Activated CD4-positive, CD25-positive, alpha-beta regulatory T cell treated with anti-CD3 and anti-CD28 coated beads, Interleukin-2, amount 50 U/mL, for 24 hours (primary cell): Measurements from ENCODE around the gene STK4.

Source experiments
- ATAC-seq, 2 donors: fragments of 150-1000 bp; cut with Tn5 transposase; one replicate each; pipeline ENCODE4 v1.10.0; 2021; ENCODE audit warnings: mild to moderate bottlenecking in 1 of 2, moderate library complexity in 1 of 2

STK4 gene

DNA sequence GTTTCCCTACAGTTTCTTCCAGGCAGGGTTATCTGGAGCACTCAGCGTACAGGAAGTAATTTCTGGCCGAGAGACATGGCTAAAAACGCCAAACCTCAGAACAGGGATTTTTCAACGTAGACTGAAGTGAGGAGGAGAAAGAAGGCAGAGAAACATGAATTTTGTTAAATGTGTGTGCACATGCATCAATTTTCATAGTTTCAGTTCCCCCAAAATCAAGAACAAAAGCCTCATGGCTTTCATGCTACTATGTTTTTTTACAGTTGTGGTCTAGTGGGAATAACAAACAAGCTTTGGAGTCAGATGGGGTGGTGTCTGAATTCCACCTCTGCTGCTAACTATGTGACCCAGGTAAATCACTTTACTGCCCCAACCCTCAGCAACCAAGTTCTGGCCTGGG, 11.0 kb upstream of the STK4 start:
- no peak for ATAC-seq

DNA sequence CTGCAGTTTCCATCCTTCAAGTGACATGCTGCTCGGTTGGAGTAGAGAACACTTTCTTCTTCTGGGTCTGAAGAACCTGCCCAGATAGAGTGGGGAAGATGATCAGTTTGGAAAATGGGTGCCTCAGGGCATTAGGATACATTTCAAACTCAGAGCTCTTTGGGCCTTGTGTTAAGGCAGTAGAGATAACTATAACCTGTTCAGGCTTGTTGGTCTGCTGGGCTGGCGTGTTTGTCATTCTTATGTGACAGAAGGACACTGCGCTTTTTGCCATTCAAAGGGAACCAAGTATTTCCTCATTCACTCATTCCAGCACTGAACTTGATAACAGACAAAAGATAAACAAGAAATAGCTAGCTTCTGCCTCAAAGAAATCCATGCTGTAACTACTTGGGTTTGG, 9.9 kb upstream of the STK4 start:
- ATAC-seq: no peak

DNA sequence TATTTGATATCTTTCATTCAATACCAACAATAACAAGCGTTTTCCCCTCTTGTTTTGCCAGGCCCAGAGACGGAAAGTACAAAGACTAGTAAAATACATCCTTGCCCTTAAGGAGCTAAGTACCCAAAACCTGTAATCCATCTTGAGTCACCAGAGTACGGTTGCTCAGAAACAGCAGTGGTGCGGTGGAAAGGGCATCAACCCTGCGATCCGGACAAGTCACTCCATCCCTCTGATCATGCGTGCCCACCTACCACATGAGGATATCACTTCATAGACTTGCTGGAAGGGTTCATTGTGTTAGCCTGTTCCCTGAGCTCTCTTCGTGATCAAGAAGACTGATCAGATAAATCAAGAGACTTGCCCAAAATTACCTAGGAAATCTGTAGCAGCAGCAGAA, 8.0 kb upstream of the STK4 start:
- no peak for ATAC-seq

DNA sequence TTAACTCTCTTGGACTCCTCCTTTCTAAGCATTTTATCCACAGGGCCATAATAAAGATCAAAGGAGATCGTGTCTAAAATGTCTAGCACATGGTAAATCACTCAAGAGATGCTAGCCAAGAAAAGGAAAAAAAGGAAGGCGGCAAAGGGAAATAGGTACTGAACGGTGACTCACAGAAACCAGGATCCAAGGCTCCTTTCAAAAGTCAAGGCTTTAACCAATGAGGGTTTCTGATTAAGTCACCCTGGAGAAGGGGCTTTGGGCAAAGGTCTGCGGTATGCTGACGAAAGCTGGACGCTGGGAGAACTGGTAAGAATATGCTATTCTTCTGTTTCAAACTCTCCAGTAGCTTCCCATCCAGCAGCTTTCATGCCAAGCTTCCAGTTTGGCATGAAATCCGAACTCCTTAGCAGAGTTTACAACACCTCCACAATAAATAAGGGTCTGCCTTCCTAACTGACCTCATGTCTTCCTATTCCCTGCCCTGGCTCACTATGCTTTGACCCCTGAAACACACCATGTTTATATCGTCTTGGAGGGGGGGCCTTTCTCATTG, 7.2 kb upstream of the STK4 start:
- ATAC-seq: no peak

DNA sequence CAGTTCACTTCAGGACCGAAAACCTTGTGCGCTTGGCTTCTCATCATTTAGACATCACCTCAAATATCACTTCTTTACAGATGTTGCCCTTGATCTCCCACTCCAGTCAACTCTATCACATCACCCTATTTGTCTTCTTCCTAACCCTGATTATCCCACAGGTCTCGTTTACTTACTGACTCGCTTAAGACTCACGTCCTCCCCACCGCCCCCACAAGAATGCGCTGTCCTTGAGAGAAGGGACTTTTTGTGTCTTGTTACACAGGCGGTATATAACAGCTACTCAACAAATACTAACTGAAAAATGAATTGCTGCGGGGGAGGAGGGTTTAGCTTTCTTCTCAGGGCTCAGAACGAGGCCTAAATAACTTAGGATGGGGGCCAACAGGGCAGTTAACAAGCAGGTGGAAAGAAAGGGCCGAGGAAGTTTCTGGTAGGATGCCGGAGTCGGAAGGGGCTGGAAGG, 6.6 kb upstream of the STK4 start:
- peak; percentile 73 to 81 for ATAC-seq

DNA sequence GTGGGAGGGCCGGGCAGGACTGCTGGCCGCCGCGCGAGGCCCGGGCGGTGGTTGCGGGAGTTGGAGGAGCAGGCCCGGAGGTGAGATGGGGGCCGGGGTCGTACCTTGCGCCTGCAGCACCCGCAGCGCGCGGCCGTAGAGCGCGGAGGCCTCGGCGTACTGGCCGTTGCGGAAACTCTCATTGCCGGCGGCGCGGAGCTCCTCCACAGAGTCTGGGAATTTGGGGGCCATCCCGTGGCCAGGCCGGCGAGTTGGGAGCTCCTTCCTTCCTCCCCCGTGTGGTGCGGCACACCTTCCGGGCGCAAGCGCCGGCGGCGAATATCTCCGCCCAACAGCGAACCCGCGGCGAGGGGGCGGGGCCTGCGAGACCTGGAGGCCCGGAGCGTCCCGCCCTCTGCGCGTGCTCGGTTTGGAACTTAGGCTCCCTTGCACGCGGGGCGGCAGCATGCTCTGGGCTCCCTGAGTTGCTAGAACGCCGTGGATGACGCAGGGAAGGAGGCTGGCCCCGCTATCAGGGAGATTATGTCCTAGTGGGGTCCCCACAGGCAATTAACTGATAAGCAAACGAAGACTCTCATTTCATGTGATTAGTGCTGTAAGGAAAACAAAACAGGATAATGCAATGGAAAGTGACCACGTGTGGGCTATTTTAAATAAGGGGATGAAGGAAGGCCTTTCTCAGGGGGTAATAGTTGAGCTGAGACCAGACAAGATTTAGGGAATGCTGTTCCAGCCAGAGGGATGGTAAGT, 6.0 kb upstream of the STK4 start, which contains the start of gene TOMM34:
Gene TOMM34, minus strand, starts transcription at position 295 of the 750 bp plus-strand sequence. Its CDS starts 64 bp downstream, at position 231.
- peak; percentile 90 to 91 for ATAC-seq

DNA sequence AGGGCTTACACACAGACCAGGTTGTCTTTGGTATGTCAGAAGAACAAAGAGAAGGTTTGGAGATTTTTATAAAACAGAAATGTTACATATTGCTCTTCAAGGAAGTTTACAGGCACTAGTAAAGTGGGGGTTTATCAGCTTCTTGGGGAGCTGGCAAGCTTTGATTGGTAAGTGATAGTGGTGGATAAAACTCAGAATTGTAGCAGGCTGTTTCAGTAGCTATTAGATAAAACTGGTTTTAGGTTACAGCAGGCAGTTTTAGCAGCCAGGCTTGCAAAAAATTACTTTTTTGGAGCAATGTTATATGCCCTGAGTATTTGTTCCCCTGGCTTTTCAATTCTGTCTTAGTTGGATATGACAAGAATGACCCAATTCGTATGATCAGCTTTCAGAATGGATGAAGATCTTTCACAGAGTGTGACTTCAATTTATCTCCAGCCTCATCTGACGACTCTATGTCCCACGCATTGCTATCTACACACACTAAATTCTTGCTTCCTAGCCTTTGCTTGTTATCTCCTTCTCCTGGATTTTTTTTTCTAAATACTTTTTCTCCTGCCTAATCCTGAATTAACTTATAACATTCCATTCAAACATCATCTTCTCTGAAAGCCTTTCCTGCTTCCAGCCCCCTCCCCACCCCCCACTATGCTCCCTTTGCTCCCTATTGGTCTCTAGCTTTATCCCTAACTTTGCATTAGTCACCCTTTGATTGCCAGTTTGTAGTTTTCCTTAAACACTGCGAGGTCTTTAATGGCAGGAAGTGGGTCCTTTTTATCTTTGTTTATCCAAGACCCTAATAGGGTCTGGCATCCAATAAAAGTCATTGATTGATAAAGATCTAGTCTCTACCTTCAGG, 5.1 kb upstream of the STK4 start:
- no peak for ATAC-seq

DNA sequence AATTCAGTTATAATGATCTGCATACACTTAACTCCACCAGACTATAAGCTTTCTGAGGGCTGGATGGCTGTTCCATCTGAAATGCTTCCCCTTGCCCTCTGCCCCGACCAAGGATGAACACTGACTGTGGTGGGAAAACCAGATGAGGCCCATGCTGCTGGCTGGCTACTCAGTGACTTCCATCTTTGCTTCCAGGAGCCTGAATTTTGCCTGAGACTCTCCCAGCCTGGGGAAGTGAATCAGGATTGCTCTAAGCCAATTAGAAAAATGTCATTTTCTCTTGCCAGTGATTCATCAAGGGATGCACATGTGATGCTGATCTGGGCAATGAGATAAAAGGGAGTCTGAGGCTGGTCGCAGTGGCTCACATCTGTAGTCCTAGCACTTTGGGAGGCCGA, 4.4 kb upstream of the STK4 start:
- no peak for ATAC-seq

DNA sequence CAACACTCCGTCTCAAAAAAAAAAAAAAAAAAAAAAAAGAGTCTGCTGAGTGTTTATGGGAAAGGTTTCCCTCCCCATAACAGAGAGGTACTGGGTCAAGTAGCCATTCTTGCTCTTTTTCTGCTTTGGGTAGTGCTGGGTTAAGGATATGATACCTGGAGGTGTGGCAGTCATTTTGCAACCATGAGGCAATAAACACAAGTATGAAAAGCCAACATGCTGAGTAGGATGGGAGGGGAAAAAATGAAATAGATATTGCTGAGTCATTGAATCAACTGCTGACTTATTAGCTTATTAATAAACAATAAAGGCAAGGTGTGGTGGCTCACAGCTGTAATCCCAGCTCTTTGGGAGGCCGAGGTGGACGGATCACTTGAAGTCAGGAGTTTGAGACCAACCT, 3.8 kb upstream of the STK4 start:
- ATAC-seq: no peak

DNA sequence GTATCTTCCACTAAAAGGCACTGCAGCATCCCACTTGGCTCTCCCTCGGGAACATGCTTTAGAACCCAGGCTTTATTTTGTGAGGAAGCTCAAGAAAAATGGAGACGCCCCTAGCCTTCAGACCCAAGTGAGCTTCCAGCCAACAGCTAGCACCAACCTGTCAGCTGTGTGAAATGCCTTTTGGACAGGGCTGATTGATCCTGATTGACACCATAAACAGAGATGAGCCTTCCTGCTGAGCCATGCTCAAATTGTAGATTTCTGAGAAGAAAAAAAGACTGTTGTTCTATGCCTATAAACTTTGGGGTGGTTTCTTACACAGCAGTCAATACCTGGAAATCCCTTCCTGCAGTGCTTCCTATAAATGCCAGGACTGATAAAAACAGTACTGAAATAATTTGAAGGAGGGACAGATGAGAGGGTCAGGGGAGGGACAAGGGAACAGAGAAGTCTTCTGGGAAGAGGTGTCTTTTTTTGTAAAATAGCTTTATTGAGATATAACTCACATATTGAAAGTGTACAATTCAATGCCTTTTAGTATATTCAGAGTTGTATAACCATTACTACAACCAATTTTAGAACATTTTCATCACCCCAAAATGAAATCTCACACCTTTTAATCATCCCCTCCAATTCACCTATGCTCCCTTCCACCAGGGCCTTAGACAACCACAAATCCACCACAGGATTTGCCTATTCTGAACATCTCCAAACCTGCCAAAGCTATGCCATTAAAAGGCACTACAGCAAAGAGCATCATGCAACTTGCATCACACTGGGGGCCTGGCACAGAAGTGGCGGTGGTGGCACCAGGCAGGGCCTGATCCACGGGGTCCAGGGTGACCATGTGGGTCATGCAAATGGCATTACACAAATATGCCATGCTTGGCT, 2.7 kb upstream of the STK4 start:
- no peak for ATAC-seq

DNA sequence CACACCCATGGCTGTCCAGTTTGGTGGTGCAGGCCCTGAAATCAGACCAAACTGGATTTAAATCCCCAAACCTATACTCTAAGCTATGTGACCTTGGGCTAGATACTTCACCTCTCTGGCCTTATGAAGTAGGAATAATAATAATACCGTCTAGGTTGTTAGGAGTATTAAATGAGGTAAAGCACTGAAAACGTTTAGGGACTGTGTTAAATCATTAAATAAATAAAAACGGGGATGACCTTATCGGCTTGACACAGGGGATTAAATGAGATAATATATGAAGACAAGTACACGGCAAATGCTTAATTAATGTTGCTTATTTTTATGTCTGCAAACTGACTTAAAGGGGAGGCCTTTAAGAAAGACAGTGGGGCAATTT, 672 bp upstream of the STK4 start:
- no peak for ATAC-seq

DNA sequence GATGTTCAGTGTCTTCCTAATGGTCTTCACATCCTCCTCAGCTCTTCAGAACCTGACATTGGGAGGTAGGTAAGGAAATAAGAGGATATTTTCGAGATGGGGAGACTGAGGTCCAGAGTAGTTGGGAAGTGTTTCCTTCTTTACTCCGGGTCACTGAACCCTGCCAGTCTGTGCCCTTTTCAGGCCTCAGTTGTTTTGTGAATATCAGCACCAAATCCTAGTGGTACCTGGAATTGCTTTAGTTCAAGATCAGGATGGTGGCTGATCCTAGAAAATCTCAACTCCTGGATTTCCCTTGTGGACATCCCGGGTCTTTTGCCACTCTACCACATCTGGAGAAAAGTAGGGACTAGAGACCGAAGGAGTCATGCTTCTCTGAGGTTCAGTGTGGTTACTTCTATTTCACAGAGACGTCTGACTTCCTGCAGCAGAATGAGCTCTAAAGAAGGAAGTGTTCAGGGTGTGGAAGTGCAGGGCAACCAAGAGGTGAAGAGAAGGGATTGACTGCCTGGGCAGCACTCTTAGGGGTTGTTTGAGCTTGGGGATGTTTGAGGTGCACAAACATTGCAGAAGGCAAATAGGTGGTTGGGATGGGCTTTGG, 995 bp downstream of the STK4 start:
- ATAC-seq: peak; percentile 6 to 17

DNA sequence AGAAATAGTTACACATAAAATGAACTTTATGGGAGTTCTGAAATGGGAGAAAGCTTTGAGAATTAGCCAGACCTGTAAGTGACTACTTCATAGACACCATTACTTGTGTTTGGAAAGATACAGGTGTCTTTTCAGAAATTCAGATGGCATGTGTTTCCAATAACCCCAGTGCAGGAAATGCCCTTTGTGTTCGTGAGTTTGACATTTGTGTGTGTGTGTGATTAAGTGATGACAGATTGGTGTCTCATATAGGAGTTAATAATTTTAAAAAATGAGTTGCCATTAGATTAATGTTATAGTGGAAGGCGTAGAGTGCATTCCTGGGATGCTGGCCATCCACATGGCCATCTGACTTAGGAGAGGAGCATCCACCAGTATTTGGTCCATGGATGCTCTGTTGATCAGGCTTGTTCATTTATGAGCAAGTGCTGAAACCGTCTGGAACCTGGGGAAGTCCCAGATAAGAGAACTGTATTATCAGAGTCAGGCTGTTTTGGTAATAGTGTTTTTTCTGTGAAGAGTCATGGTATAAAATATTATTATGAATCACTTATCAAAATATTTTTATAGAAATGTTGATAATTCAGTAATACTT, 3.1 kb downstream of the STK4 start:
- peak; percentile 19 for ATAC-seq

DNA sequence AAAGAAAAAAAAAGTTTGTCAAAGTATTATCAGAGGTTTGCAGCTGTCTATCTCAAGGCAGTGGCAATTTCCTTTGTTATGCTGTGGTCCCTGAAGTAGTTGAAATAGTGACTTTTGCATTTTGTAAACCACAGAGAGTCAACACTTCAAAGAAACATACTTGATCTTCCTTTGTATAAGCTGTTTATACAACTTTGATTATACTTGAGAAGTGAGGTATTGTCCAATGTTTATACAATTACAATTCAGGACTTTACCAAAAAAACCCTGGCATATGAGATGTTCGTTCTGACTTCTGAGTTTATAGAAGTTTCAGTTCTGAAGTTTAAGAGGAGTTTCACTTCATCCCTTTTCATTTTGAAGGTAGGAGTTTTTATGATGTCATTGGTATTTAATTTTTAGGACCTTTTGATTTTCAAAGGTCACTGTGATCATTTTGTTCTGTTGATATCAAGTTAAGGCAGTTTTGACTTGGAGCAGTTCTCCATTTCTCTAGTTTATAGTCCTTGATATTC, 4.0 kb downstream of the STK4 start:
- peak; percentile 1 to 2 for ATAC-seq

DNA sequence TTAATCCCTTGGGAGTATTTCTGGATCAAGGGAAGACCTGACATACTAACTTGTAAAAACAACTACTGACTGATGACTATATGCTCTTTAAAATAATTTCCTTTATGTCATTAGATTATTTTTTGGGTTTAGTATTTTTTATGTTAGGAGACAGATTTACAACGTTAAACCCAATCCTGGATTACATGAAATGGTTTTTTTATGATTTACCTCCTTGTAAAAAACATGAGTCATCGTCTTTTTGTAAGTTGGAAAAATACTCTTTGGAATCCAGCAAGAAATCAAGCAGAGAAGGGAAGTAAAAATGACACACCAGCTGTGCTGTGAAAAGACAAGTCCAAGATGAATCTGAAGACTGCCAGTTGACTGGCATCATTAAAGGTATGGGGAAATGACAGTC, 6.7 kb downstream of the STK4 start:
- ATAC-seq: no peak

DNA sequence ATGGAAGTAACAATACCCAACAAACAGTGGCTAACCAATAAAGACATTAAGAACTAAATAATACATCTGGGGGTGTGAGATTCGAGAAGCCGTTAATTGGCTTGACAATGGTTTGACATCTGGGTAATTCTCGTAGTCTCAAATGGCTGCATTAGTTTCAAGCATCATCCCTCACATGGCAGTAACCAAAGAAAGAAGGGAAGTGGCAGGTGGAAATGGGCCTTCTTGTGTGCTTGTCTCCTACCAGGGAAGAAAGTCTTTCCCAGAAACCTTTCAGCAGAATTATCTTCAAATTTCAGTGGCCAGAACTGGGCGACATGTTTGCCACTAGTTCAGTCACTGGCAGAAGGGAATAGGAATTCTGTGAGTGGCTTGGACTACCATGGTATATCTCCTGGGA, 10.4 kb downstream of the STK4 start:
- ATAC-seq: no peak

DNA sequence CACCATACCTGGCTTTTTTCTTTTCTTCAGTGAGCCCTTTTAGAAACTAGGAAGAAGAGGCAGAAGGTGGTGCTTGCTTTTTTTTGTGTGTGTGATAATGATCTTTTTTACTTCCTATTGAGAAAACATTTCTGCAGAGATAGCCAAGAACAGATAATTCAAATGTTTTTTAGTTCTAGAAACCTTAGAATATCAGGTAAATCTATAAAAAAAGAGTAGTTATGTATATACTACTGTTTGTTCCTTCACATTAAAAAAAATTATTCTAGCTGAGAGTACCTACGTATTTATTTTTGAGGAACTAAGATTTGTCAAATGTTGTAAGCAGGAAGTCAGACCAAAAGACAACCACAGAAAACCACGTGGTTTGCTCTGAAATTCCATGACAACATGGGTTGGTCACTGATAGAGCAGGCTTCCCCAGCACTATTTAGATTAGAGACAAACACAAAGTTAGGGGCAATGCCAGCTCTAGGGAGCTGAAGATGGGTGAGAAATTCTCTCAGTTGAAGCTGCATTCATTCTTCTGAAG, 12.8 kb downstream of the STK4 start:
- ATAC-seq: peak; percentile 73

DNA sequence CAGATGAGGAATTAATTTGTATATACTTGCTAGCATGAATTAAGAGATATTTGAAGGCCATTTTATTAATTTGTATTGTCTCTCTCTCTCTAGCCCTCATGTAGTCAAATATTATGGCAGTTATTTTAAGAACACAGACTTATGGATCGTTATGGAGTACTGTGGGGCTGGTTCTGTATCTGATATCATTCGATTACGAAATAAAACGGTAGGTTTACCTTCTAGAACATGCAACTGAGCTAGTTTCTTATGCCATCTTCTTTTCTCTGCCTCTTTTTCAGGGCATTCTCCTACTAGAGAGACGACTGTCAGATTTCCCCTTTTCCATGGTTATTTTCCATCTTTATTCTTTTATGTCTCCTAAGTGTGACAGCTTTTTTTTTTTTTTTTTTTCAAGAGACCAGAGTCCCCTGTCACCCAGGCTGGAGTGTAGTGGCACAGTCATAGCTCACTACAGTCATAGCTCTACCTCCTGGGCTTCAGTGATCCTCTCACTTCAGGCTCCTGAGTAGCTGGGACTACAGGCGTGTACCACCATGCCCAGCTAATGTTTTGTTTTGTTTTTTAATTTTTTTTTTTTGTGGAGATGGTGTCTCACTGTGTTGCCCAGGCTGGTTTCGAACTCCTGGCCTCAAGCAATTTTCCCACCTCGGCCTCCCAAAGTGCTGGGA, 15.6 kb downstream of the STK4 start:
- peak; percentile 83 to 85 for ATAC-seq

DNA sequence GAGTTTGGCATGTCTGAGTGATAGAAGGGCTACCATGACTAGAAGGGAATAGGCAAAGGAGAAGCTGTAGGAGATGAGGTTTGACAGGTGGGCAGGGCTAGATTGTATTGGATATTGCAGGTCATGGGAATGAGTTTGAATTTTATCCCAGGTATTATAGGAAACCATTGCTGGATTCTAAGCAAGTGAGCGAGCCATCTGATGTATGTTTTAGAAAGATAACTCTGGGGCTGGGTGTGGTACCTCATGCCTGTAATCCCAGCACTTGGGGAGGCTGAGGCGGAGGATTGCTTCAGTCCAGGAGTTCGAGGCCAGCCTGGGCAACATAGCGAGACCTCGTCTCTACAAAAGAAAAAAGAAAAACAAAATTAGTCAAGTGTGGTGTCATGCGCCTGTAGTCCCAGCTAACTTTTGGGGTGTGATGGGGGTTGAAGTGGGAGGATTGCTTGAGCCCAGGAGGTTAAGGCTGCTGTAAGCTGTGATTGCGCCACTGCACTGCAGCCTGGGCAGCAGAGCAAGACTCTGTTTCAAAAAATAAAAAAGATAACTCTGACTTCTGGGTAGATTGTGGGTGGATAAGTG, 16.9 kb downstream of the STK4 start:
- ATAC-seq: no peak

DNA sequence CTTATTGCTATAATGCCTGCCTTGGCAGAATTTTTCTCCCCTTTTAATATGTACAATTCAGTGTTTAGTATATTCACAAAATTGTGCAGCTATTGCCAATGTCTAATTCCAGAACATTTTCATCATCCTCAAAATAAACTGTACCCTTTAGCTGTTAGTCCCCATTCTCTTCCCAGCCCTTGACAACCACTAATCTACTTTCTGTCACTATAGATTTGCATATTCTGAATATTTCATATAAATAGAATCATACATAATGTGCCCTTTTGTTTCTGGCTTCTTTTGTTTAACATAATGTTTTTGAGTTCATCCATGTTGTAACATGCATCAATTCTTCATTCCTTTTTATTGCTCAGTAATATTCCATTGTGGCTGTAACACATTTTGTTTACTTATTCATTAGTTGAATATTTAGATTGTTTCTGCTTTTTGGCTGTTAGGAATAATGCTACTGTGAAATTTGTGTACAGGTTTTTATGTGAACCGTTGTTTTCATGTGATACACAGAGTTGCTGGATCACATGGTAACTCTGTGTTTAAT, 22.4 kb downstream of the STK4 start:
- ATAC-seq: no peak
